Mesenchymal stem cell (in vitro differentiated cells and primary cell): ENCODE results near the gene SLC2A4RG.

Experiments used
- DNase-seq: peaks from one replicate; pipeline ENCODE4 v3.0.0-alpha.2; 2013
- H2AFZ ChIP-seq: one replicate; pipeline ENCODE4 v1.6.1; 2013; ENCODE audit warnings: low read depth, mild to moderate bottlenecking, control low read depth, inconsistent platforms, low read length, moderate library complexity
- H2AK5ac ChIP-seq: 2 replicates; pipeline ENCODE4 v1.6.1; 2013; ENCODE audit warnings: low read length, moderate library complexity, mild to moderate bottlenecking, inconsistent platforms; ENCODE audit not compliant: severe bottlenecking
- H2BK120ac ChIP-seq: one replicate; pipeline ENCODE4 v1.6.1; 2013; ENCODE audit warnings: low read depth, mild to moderate bottlenecking, inconsistent platforms, low read length, moderate library complexity
- H2BK12ac ChIP-seq, 2 experiments: one replicate each; pipeline ENCODE4 v1.6.1; 2013; ENCODE audit warnings: inconsistent platforms in 2 of 2, low read length in 2 of 2, mild to moderate bottlenecking in 2 of 2, moderate library complexity in 2 of 2, control low read depth in 1 of 2
- H2BK15ac ChIP-seq: one replicate; pipeline ENCODE4 v1.6.1; 2013; ENCODE audit warnings: mild to moderate bottlenecking, low read depth, inconsistent platforms; ENCODE audit not compliant: poor library complexity, severe bottlenecking
- H2BK5ac ChIP-seq: 2 replicates; pipeline ENCODE4 v1.6.1; 2013; ENCODE audit warnings: low read depth, mild to moderate bottlenecking, low read length, control low read depth, inconsistent platforms; ENCODE audit not compliant: poor library complexity, severe bottlenecking
- H3K14ac ChIP-seq, 2 experiments: one replicate each; pipeline ENCODE4 v1.6.1; 2013; ENCODE audit warnings: inconsistent platforms in 2 of 2, low read length in 2 of 2, control low read depth in 1 of 2, mild to moderate bottlenecking in 1 of 2, moderate library complexity in 1 of 2
- H3K18ac ChIP-seq, 2 experiments: one replicate each; pipeline ENCODE4 v1.6.1; 2013; ENCODE audit warnings: inconsistent platforms in 2 of 2, low read length in 2 of 2, control low read depth in 1 of 2, low read depth in 1 of 2, mild to moderate bottlenecking in 1 of 2
- H3K23ac ChIP-seq, 2 experiments: one replicate each; pipeline ENCODE4 v1.6.1; 2013; ENCODE audit warnings: inconsistent platforms in 2 of 2, low read length in 2 of 2, mild to moderate bottlenecking in 2 of 2, moderate library complexity in 2 of 2, control low read depth in 1 of 2
- H3K27ac ChIP-seq: 2 replicates; pipeline ENCODE4 v1.5.1; 2013; ENCODE audit warnings: mild to moderate bottlenecking, moderate library complexity, low read length, control low read depth, inconsistent platforms; ENCODE audit not compliant: poor library complexity, severe bottlenecking
- H3K27me3 ChIP-seq, 2 experiments: 2 replicates each; pipeline versions ENCODE4 v1.6.1 to v1.7.0; 2013; ENCODE audit warnings: low read length in 2 of 2, mild to moderate bottlenecking in 2 of 2, moderate library complexity in 2 of 2, control low read depth in 1 of 2, inconsistent platforms in 1 of 2; ENCODE audit not compliant: control insufficient read depth in 1 of 2, insufficient read depth in 1 of 2
- H3K36me3 ChIP-seq, 2 experiments: 2 replicates each; pipeline versions ENCODE4 v1.6.1 to v1.7.0; 2013; ENCODE audit warnings: low read length in 2 of 2, control low read depth in 1 of 2, inconsistent platforms in 1 of 2, low read depth in 1 of 2, mild to moderate bottlenecking in 1 of 2; ENCODE audit not compliant: insufficient read depth in 2 of 2, control insufficient read depth in 1 of 2
- H3K4ac ChIP-seq, 2 experiments: one replicate each; pipeline ENCODE4 v1.6.1; 2013; ENCODE audit warnings: inconsistent platforms in 2 of 2, low read length in 2 of 2, mild to moderate bottlenecking in 2 of 2, moderate library complexity in 2 of 2, control low read depth in 1 of 2, low read depth in 1 of 2
- H3K4me1 ChIP-seq: 2 replicates; pipeline ENCODE4 v1.6.1; 2013; ENCODE audit warnings: low read depth, low read length, control low read depth; ENCODE audit not compliant: control insufficient read depth, insufficient read depth
- H3K4me2 ChIP-seq: 2 replicates; pipeline ENCODE4 v1.6.1; 2013; ENCODE audit warnings: low read length, mild to moderate bottlenecking, inconsistent platforms; ENCODE audit not compliant: poor library complexity, severe bottlenecking
- H3K4me3 ChIP-seq, 2 experiments: 2 replicates each; pipeline versions ENCODE4 v1.5.1 to v1.7.0; 2013; ENCODE audit warnings: low read length in 2 of 2, mild to moderate bottlenecking in 2 of 2, control low read depth in 1 of 2, low read depth in 1 of 2; ENCODE audit not compliant: insufficient read depth in 1 of 2
- H3K79me1 ChIP-seq: replicated peaks from 2 replicates; pipeline ENCODE4 v1.6.1; 2013; ENCODE audit warnings: mild to moderate bottlenecking, control low read depth, low read length, inconsistent platforms; ENCODE audit not compliant: poor library complexity, severe bottlenecking
- H3K9ac ChIP-seq: 2 replicates; pipeline ENCODE4 v1.7.0; 2013; ENCODE audit warnings: mild to moderate bottlenecking, low read length, moderate library complexity
- H3K9me3 ChIP-seq: 2 replicates; pipeline ENCODE4 v1.7.0; 2013; ENCODE audit warnings: mild to moderate bottlenecking, low read length; ENCODE audit not compliant: control insufficient read depth
- H4K8ac ChIP-seq: one replicate; pipeline ENCODE4 v1.6.1; 2013; ENCODE audit warnings: inconsistent platforms, mild to moderate bottlenecking, low read length, moderate library complexity
- H4K91ac ChIP-seq: one replicate; pipeline ENCODE4 v1.6.1; 2013; ENCODE audit warnings: mild to moderate bottlenecking, low read length, inconsistent platforms
- WGBS: methylation state at CpG from one replicate; pipeline ENCODE4 v1.1.7; 2013; ENCODE audit warnings: mixed read lengths; 5-methylcytosine and 5-hydroxymethylcytosine counted together

SLC2A4RG gene

GRCh38 chr20:63693733-63694583, 45.6 kb upstream of the SLC2A4RG start:
- Histone ChIP-seq H3K27ac (no peak overlapping the region), H3K4me2 (no peak overlapping the region), H3K79me1 (peaks cover 12% of the 10 kb centered on the region), H2BK5ac (no peak overlapping the region), H3K27me3 (no peaks in the 10 kb centered on the region), H2AFZ (no peak overlapping the region), H3K4ac (no peak overlapping the region), H3K9ac (no peak overlapping the region), H2BK15ac (no peak overlapping the region), H3K14ac (no peak overlapping the region), H3K36me3 (peaks cover 4 to 62% of the 10 kb centered on the region in 2 experiments), H3K4me3 (no peak overlapping the region), H3K23ac (no peak overlapping the region), H3K4me1 (peaks cover 50% of the 10 kb centered on the region), H3K18ac (no peak overlapping the region), H2BK12ac (peak overlapping the region in 1 of 2 experiments; percentile 42), H4K8ac (no peak overlapping the region), H3K9me3 (no peaks in the 10 kb centered on the region), H4K91ac (no peak overlapping the region), H2BK120ac (no peak overlapping the region), H2AK5ac (peak overlapping the region; percentile 20)
- DNase-seq, result no peak
- 95% methylated on average over 21 of the region's 21 CpGs for WGBS

- Histone ChIP-seq H2AFZ (no peak overlapping the region), H2BK120ac (no peak overlapping the region), H3K14ac (no peak overlapping the region), H3K27ac (no peak overlapping the region), H2BK5ac (no peak overlapping the region), H3K4me3 (no peak overlapping the region), H3K18ac (peak overlapping the region in 1 of 2 experiments; percentile 18), H3K9me3 (no peaks in the 10 kb centered on the region), H3K36me3 (peaks cover 4 to 57% of the 10 kb centered on the region in 2 experiments), H2AK5ac (no peak overlapping the region), H3K79me1 (peaks cover 12% of the 10 kb centered on the region), H4K91ac (peak overlapping the region; percentile 57), H3K4me1 (peaks cover 58% of the 10 kb centered on the region), H2BK15ac (no peak overlapping the region), H3K27me3 (no peaks in the 10 kb centered on the region), H3K4ac (no peak overlapping the region), H3K9ac (peak overlapping the region; percentile 32), H3K4me2 (no peak overlapping the region), H2BK12ac (peak overlapping the region; percentile 21 to 31), H3K23ac (no peak overlapping the region), H4K8ac (no peak overlapping the region)
- 97% methylated on average over 34 of the region's 37 CpGs for WGBS
- DNase-seq, result no peak
These were observed 44.8 kb upstream of the SLC2A4RG start for GRCh38 chr20:63694584-63695423.

- Histone ChIP-seq H2BK5ac (no peak overlapping the region), H3K4ac (peak overlapping the region; percentile 15 to 57)
- 94% methylated on average over 25 of the region's 25 CpGs for WGBS
These were observed 43.9 kb upstream of the SLC2A4RG start for GRCh38 chr20:63695424-63696305.

More at GRCh38 chr20:63695424-63696305, 43.9 kb upstream of the SLC2A4RG start:
- no peak overlapping the region for H2BK15ac ChIP-seq
- no peak overlapping the region for H3K4me3 ChIP-seq
- H2AK5ac ChIP-seq, result peak overlapping the region; percentile 21
- H4K91ac ChIP-seq, result peak overlapping the region; percentile 83
- H3K4me2 ChIP-seq, result no peak overlapping the region
- H2AFZ ChIP-seq, result no peak overlapping the region
- peak overlapping the region; percentile 0 for H2BK120ac ChIP-seq
- peak overlapping the region in 1 of 2 experiments; percentile 61 for H3K14ac ChIP-seq
- H3K36me3 ChIP-seq, result peaks cover 10 to 60% of the 10 kb centered on the region in 2 experiments
- H3K18ac ChIP-seq, result peak overlapping the region; percentile 76 to 88
- H4K8ac ChIP-seq, result peak overlapping the region; percentile 74
- H3K27me3 ChIP-seq, result no peaks in the 10 kb centered on the region
- DNase-seq, result no peak
- H2BK12ac ChIP-seq, result peak overlapping the region; percentile 31 to 51
- H3K9ac ChIP-seq, result peak overlapping the region; percentile 32
- H3K9me3 ChIP-seq, result no peaks in the 10 kb centered on the region
- peaks cover 14% of the 10 kb centered on the region for H3K79me1 ChIP-seq
- H3K27ac ChIP-seq, result no peak overlapping the region
- no peak overlapping the region for H3K23ac ChIP-seq
- peaks cover 65% of the 10 kb centered on the region for H3K4me1 ChIP-seq
